H9 (cell line): ENCODE measurements around the gene GRM1. TPM values are rescaled to one million over a fixed set of nuclear protein-coding genes. Genes with fewer than 3 reads are reported as not detected.

Experiments
- DNase-seq: peaks from one replicate; pipeline ENCODE4 v3.0.0-alpha.2; 2017
- H2AFZ ChIP-seq: one replicate; pipeline ENCODE4 v1.6.1; 2013; ENCODE audit warnings: mild to moderate bottlenecking, low read length, control low read depth, moderate library complexity
- H2AK5ac ChIP-seq: 2 replicates; pipeline ENCODE4 v1.6.1; 2013; ENCODE audit warnings: low read length, control low read depth, mixed read lengths; ENCODE audit not compliant: insufficient read length
- H2BK120ac ChIP-seq: one replicate; pipeline ENCODE4 v1.6.1; 2013; ENCODE audit warnings: low read depth, mild to moderate bottlenecking, low read length, control low read depth, inconsistent platforms; ENCODE audit not compliant: poor library complexity, severe bottlenecking
- H2BK12ac ChIP-seq: 2 replicates; pipeline ENCODE4 v1.6.1; 2013; ENCODE audit warnings: low read length, control low read depth, mixed read lengths, low read depth; ENCODE audit not compliant: insufficient read length
- H2BK15ac ChIP-seq: 2 replicates; pipeline ENCODE4 v1.6.1; 2013; ENCODE audit warnings: low read depth, low read length, control low read depth
- H2BK20ac ChIP-seq: one replicate; pipeline ENCODE4 v1.6.1; 2013; ENCODE audit warnings: low read depth, mild to moderate bottlenecking, low read length, control low read depth, inconsistent platforms; ENCODE audit not compliant: poor library complexity, severe bottlenecking
- H2BK5ac ChIP-seq: 2 replicates; pipeline ENCODE4 v1.6.1; 2013; ENCODE audit warnings: low read length, control low read depth, mixed read lengths; ENCODE audit not compliant: insufficient read length
- H3K14ac ChIP-seq: 2 replicates; pipeline ENCODE4 v1.6.1; 2013; ENCODE audit warnings: low read length, control low read depth; ENCODE audit not compliant: insufficient read depth
- H3K18ac ChIP-seq: 2 replicates; pipeline ENCODE4 v1.6.1; 2013; ENCODE audit warnings: low read depth, mild to moderate bottlenecking, mixed read lengths, low read length, control low read depth; ENCODE audit not compliant: insufficient read length
- H3K23ac ChIP-seq: 2 replicates; pipeline ENCODE4 v1.6.1; 2013; ENCODE audit warnings: low read length, control low read depth, mixed read lengths, low read depth; ENCODE audit not compliant: insufficient read length
- H3K23me2 ChIP-seq: 2 replicates; pipeline ENCODE4 v1.6.1; 2013; ENCODE audit warnings: low read depth, mild to moderate bottlenecking, mixed read lengths, low read length, control low read depth; ENCODE audit not compliant: insufficient read length, poor library complexity, severe bottlenecking
- H3K27ac ChIP-seq: 2 replicates; pipeline ENCODE4 v1.5.1; 2013; ENCODE audit warnings: low read length, control low read depth, mixed read lengths, low read depth; ENCODE audit not compliant: insufficient read length
- H3K27me3 ChIP-seq: 2 replicates; pipeline ENCODE4 v1.6.1; 2013; ENCODE audit warnings: low read length, control low read depth, inconsistent platforms; ENCODE audit not compliant: insufficient read depth
- H3K4ac ChIP-seq: 2 replicates; pipeline ENCODE4 v1.6.1; 2013; ENCODE audit warnings: low read depth, mild to moderate bottlenecking, control low read depth, inconsistent platforms, low read length, moderate library complexity
- H3K4me1 ChIP-seq: 2 replicates; pipeline ENCODE4 v1.6.1; 2013; ENCODE audit warnings: low read length, control low read depth, inconsistent platforms; ENCODE audit not compliant: insufficient read depth
- H3K4me2 ChIP-seq: 2 replicates; pipeline ENCODE4 v1.6.1; 2013; ENCODE audit warnings: low read length, control low read depth, mixed read lengths; ENCODE audit not compliant: insufficient read length, insufficient read depth
- H3K56ac ChIP-seq: 2 replicates; pipeline ENCODE4 v1.6.1; 2013; ENCODE audit warnings: low read depth, mild to moderate bottlenecking, mixed read lengths, low read length, control low read depth; ENCODE audit not compliant: insufficient read length
- H3K79me1 ChIP-seq: 2 replicates; pipeline ENCODE4 v1.6.1; 2013; ENCODE audit warnings: low read depth, mild to moderate bottlenecking, moderate library complexity, low read length, control low read depth, inconsistent platforms; ENCODE audit not compliant: insufficient read depth, poor library complexity, severe bottlenecking
- H3K79me2 ChIP-seq: 2 replicates; pipeline ENCODE4 v1.6.1; 2013; ENCODE audit warnings: low read length, control low read depth, inconsistent platforms; ENCODE audit not compliant: insufficient read depth
- H3K9ac ChIP-seq: 2 replicates; pipeline ENCODE4 v1.6.1; 2013; ENCODE audit warnings: low read length, control low read depth, mixed read lengths; ENCODE audit not compliant: insufficient read length; ENCODE audit errors: extremely low read depth
- H3K9me3 ChIP-seq: one replicate; pipeline ENCODE4 v1.6.1; 2013; ENCODE audit warnings: low read depth, low read length, inconsistent platforms; ENCODE audit not compliant: control insufficient read depth
- H3T11ph ChIP-seq: one replicate; pipeline ENCODE4 v1.6.1; 2013; ENCODE audit warnings: mild to moderate bottlenecking, low read length, control low read depth, inconsistent platforms
- H4K20me1 ChIP-seq: one replicate; pipeline ENCODE4 v1.6.1; 2013; ENCODE audit not compliant: control insufficient read depth, insufficient read length, insufficient read depth
- H4K5ac ChIP-seq: 2 replicates; pipeline ENCODE4 v1.6.1; 2013; ENCODE audit warnings: low read depth, mild to moderate bottlenecking, mixed read lengths, low read length, control low read depth; ENCODE audit not compliant: insufficient read length
- H4K8ac ChIP-seq: replicated peaks from 2 replicates; pipeline ENCODE4 v1.6.1; 2013; ENCODE audit warnings: low read length, control low read depth, mixed read lengths, low read depth; ENCODE audit not compliant: insufficient read length
- H4K91ac ChIP-seq: 2 replicates; pipeline ENCODE4 v1.6.1; 2013; ENCODE audit warnings: low read depth, mild to moderate bottlenecking, moderate library complexity, mixed read lengths, low read length, control low read depth; ENCODE audit not compliant: insufficient read length
- H3K27ac Mint-ChIP-seq, 3 experiments: 2 replicates in 2 of 3; 3 replicates in 1 of 3; pipeline ENCODE4 v1.8.0; 2020 to 2021; ENCODE audit warnings: mixed read lengths in 3 of 3, mild to moderate bottlenecking in 1 of 3, moderate library complexity in 1 of 3
- H3K27me3 Mint-ChIP-seq: 2 replicates; pipeline ENCODE4 v1.8.0; 2021; ENCODE audit warnings: low read depth, mild to moderate bottlenecking, moderate library complexity, mixed read lengths
- H3K36me3 Mint-ChIP-seq, 3 experiments: 2 replicates in 2 of 3; 3 replicates in 1 of 3; pipeline ENCODE4 v1.8.0; 2020 to 2021; ENCODE audit warnings: low read depth in 3 of 3, mixed read lengths in 3 of 3; ENCODE audit not compliant: insufficient read depth in 1 of 3
- H3K4me1 Mint-ChIP-seq, 2 experiments: 2 replicates each; pipeline ENCODE4 v1.8.0; 2020; ENCODE audit warnings: mixed read lengths in 2 of 2
- H3K4me3 Mint-ChIP-seq, 2 experiments: 2 replicates in 1 of 2; 3 replicates in 1 of 2; pipeline ENCODE4 v1.8.0; 2020 to 2021; ENCODE audit warnings: mild to moderate bottlenecking in 2 of 2, mixed read lengths in 2 of 2, moderate library complexity in 1 of 2
- H3K9me3 Mint-ChIP-seq, 2 experiments: 2 replicates in 1 of 2; 3 replicates in 1 of 2; pipeline ENCODE4 v1.8.0; 2020; ENCODE audit warnings: mild to moderate bottlenecking in 2 of 2, mixed read lengths in 2 of 2, moderate library complexity in 1 of 2
- WGBS: extraction: QIAGEN DNeasy Blood & Tissue Kit; methylation state at CpG from one replicate; pipeline ENCODE4 v1.1.7; 2013; ENCODE audit warnings: missing lambda C conversion rate, low lambda C conversion rate, mixed read lengths; ENCODE audit not compliant: insufficient read length; ENCODE audit errors: extremely low coverage; 5-methylcytosine and 5-hydroxymethylcytosine counted together
- total RNA-seq: library from RNA; stranded (reverse); gene quantifications from 2 replicates; pipeline ENCODE4 v1.2.1, GENCODE V29; 2021
- TF ChIP-seq, protein P1 (sequence below): fragments of 200-600 bp; sonication (generic); conservative IDR thresholded peaks from 3 replicates; pipeline ENCODE4 v1.8.0; 2021; ENCODE audit warnings: antibody characterized with exemption, mild to moderate bottlenecking

The GRM1 gene
- total RNA-seq, 1 experiment from 2014 or later = 0.39 TPM

DNA sequence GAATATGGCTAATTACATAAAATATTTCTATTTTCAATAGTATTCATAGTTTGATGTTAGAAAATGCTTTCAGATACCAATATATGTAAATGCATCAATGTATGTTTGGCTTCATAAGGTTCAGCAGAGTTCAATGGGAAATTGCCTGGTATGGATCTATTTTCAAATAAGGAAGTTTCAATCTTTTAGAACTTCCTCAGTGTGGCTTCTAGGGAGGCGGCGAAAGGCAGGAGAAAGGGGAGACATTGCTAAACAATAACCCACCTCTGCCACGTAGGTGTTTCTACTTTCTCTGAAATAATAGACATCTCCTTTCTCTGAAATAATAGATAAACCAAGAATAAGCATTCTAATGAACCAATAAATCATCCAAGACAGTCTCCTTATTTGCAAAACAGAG is 277.1 kb downstream of the GRM1 start:
- Histone ChIP-seq H3K4me2 (no peak overlapping the region), H3T11ph (no peak overlapping the region), H3K4ac (no peak overlapping the region), H2BK20ac (no peak overlapping the region), H3K23me2 (no peaks in the 10 kb centered on the region), H3K9ac (no peak overlapping the region), H3K79me2 (no peaks in the 10 kb centered on the region; the same call in 1 of the 2 replicates), H3K27ac (no peak overlapping the region), H4K91ac (no peak overlapping the region), H3K27me3 (no peaks in the 10 kb centered on the region), H2AK5ac (no peak overlapping the region), H3K4me1 (no peaks in the 10 kb centered on the region), H2BK15ac (no peak overlapping the region), H3K14ac (no peak overlapping the region), H3K56ac (no peak overlapping the region), H4K20me1 (no peaks in the 10 kb centered on the region), H3K23ac (no peak overlapping the region), H3K9me3 (no peaks in the 10 kb centered on the region), H2BK5ac (no peak overlapping the region), H2BK120ac (no peak overlapping the region), H3K79me1 (no peaks in the 10 kb centered on the region), H4K8ac (no peak overlapping the region), H2AFZ (no peak overlapping the region), H2BK12ac (no peak overlapping the region), H4K5ac (no peak overlapping the region), H3K18ac (no peak overlapping the region)
- no peak overlapping the region for H3K4me3 Mint-ChIP-seq
- no peaks in the 10 kb centered on the region; a peak in 1 of 7 replicates for H3K36me3 Mint-ChIP-seq
- no peaks in the 10 kb centered on the region; the same call in 1 of the 2 replicates for H3K27me3 Mint-ChIP-seq
- no peak for DNase-seq
- H3K9me3 Mint-ChIP-seq = no peaks in the 10 kb centered on the region
- TF ChIP-seq, protein P1, sequence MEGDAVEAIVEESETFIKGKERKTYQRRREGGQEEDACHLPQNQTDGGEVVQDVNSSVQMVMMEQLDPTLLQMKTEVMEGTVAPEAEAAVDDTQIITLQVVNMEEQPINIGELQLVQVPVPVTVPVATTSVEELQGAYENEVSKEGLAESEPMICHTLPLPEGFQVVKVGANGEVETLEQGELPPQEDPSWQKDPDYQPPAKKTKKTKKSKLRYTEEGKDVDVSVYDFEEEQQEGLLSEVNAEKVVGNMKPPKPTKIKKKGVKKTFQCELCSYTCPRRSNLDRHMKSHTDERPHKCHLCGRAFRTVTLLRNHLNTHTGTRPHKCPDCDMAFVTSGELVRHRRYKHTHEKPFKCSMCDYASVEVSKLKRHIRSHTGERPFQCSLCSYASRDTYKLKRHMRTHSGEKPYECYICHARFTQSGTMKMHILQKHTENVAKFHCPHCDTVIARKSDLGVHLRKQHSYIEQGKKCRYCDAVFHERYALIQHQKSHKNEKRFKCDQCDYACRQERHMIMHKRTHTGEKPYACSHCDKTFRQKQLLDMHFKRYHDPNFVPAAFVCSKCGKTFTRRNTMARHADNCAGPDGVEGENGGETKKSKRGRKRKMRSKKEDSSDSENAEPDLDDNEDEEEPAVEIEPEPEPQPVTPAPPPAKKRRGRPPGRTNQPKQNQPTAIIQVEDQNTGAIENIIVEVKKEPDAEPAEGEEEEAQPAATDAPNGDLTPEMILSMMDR = no peak
- no CpG with 5 or more reads among the region's 3 CpGs for WGBS
- peaks cover 0 to 7% of the 10 kb centered on the region in 2 experiments; a peak in 2 of 4 replicates for H3K4me1 Mint-ChIP-seq
- no peak overlapping the region for H3K27ac Mint-ChIP-seq
